NCI-H82 treated with DMSO at 0.1 percent for 48 hours (cell line): ENCODE measurements around the gene TXNDC2.

Experiments
- DNase-seq: peaks from one replicate; lab custom pipeline; 2025; ENCODE audit not compliant: unreplicated experiment; lab: John Stamatoyannopoulos, UW

Gene TXNDC2

GRCh38 chr18:9859232-9859631, 26.5 kb upstream of the TXNDC2 start:
- no peak for DNase-seq

- DNase-seq, result no peak
Measured at GRCh38 chr18:9860682-9861081, 25.1 kb upstream of the TXNDC2 start.

- DNase-seq, result no peak
Measured at GRCh38 chr18:9861157-9861556, 24.6 kb upstream of the TXNDC2 start.

GRCh38 chr18:9861933-9862332, 23.8 kb upstream of the TXNDC2 start:
- no peak for DNase-seq

- DNase-seq, result no peak
Measured at GRCh38 chr18:9862686-9863085, 23.1 kb upstream of the TXNDC2 start.

GRCh38 chr18:9863282-9863681, 22.5 kb upstream of the TXNDC2 start:
- DNase-seq, result no peak

- no peak for DNase-seq
Measured at GRCh38 chr18:9865764-9866490, 19.8 kb upstream of the TXNDC2 start.

- DNase-seq, result no peak
Measured at GRCh38 chr18:9866627-9867026, 19.1 kb upstream of the TXNDC2 start.

- DNase-seq, result no peak
Measured at GRCh38 chr18:9867071-9867594, 18.6 kb upstream of the TXNDC2 start.

GRCh38 chr18:9868857-9869714, 16.7 kb upstream of the TXNDC2 start:
- DNase-seq, result no peak

GRCh38 chr18:9869715-9870430, 15.9 kb upstream of the TXNDC2 start:
- DNase-seq, result no peak

- no peak for DNase-seq
Measured at GRCh38 chr18:9870431-9871008, 15.3 kb upstream of the TXNDC2 start.

- no peak for DNase-seq
Measured at GRCh38 chr18:9871244-9871746, 14.5 kb upstream of the TXNDC2 start.

GRCh38 chr18:9872823-9873222, 12.9 kb upstream of the TXNDC2 start:
- DNase-seq, result no peak

- DNase-seq, result no peak
Measured at GRCh38 chr18:9874728-9875127, 11.0 kb upstream of the TXNDC2 start.

GRCh38 chr18:9876212-9876866, 9.4 kb upstream of the TXNDC2 start:
- DNase-seq, result no peak

- peak; percentile 88 for DNase-seq
Measured at GRCh38 chr18:9876867-9877654, 8.7 kb upstream of the TXNDC2 start.

GRCh38 chr18:9877655-9878014, 8.1 kb upstream of the TXNDC2 start:
- no peak for DNase-seq

- DNase-seq, result no peak
Measured at GRCh38 chr18:9878095-9878494, 7.7 kb upstream of the TXNDC2 start.

GRCh38 chr18:9878783-9879242, 7.0 kb upstream of the TXNDC2 start:
- DNase-seq, result no peak
